GM12874 (cell line): ENCODE data around the gene TOMM5.

ENCODE experiments used
- CTCF ChIP-seq: IDR thresholded peaks from 2 replicates; pipeline ENCODE4 v1.5.1; 2011; ENCODE audit warnings: low read depth, mild to moderate bottlenecking, control low read depth, low read length, moderate library complexity; ENCODE audit not compliant: insufficient read depth

TOMM5 gene

DNA sequence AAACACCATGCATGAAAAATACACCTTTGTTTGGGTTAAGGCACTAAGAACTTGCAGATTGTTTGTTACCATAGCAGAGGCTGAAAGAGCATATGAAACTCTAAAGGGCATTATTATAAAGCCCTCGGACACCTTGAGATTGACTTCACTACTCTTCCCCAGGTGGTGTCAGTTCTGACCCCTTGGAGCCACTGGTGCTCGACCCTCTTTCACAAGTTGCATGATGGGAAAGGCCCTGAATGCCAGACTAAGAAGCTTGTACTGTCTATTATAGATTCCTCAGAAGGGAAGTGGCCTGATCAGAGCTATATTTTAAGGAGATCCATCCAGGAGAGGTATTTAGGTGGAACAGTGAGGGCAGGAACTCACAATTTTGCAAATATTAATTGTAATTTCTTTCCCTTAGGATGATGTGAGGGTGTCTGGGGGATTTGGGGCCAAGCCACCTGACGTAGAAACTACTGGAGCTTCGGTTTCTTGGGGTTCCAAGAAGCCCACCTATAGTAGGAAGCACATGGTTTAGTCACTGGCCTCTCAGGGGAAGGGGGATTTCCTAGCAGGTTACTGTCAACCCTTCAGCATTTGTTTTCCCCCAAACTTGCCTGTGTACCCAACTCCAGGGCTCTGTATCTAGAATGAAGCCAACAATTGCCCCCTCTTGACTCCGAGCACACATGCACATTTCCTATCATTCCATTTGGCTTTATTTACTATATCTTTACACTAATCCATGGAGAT, 32.4 kb downstream of the TOMM5 start:
- TF ChIP-seq CTCF, result no peak

DNA sequence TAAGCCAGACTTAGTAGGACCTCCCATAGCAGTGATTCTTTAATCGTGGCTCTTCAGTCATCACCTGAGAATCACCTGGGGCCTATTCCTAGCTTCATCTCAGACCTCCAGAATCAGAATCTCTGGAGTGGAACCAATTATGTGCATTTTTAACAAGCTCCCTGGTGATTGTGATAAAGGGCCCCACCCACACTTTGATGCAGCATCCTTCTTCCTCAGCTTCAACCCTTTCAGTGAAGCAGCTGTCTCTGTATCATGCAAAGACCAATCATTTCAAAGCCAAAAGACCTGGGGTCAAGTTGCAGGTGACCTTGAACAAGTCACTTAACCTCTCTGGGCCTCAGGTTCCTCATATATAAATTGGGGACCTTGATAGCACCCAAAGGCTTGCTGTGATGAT, 33.3 kb downstream of the TOMM5 start:
- TF ChIP-seq CTCF, result no peak

- TF ChIP-seq CTCF, result no peak
Measured at GRCh38 chr9:37555786-37556185, 36.6 kb downstream of the TOMM5 start.

GRCh38 chr9:37554318-37554717, 38.1 kb downstream of the TOMM5 start:
- TF ChIP-seq CTCF, result no peak

- TF ChIP-seq CTCF, result no peak
Measured at GRCh38 chr9:37551888-37552287, 40.5 kb downstream of the TOMM5 start.

GRCh38 chr9:37551468-37551867, 40.9 kb downstream of the TOMM5 start:
- no peak for TF ChIP-seq CTCF

- TF ChIP-seq CTCF, result no peak
Measured at GRCh38 chr9:37550781-37551180, 41.6 kb downstream of the TOMM5 start.
